Measurements from ENCODE around the gene SESN1. TPM values are rescaled to one million over a fixed set of nuclear protein-coding genes. Genes with fewer than 3 reads are reported as not detected.
A peak's percentile ranks its signal among the peaks of the same experiment; 100 is the strongest.

Gene SESN1
- total RNA-seq, 1 donor from 2014 or later: 40.8 TPM

DNA sequence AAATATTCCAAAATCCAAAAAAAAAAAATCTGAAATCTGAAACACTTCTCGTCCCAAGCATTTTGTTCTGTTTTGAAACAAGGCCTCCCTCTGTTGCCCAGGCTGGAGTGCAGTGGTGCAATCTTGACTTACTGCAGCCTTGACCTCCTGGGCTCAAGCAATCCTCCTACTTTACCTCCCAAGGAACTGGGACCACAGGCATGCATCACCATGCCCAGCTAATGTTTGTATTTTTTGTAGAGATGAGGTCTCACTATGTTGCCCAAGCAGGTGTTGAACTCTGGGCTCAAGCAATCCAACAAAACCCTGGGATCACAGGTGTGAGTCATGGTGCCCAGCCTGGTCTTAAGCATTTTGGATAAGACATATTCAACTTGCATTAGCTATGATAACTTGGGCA is 13.6 kb downstream of the SESN1 start:
- TF ChIP-seq EZH2 (IDR thresholded peaks at IDR 0.05): no peak
- TF ChIP-seq, protein P1, sequence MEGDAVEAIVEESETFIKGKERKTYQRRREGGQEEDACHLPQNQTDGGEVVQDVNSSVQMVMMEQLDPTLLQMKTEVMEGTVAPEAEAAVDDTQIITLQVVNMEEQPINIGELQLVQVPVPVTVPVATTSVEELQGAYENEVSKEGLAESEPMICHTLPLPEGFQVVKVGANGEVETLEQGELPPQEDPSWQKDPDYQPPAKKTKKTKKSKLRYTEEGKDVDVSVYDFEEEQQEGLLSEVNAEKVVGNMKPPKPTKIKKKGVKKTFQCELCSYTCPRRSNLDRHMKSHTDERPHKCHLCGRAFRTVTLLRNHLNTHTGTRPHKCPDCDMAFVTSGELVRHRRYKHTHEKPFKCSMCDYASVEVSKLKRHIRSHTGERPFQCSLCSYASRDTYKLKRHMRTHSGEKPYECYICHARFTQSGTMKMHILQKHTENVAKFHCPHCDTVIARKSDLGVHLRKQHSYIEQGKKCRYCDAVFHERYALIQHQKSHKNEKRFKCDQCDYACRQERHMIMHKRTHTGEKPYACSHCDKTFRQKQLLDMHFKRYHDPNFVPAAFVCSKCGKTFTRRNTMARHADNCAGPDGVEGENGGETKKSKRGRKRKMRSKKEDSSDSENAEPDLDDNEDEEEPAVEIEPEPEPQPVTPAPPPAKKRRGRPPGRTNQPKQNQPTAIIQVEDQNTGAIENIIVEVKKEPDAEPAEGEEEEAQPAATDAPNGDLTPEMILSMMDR (IDR thresholded peaks at IDR 0.05): no peak
- TF ChIP-seq EZH2phosphoT487 (IDR thresholded peaks at IDR 0.05): no peak
- Histone ChIP-seq H3F3A (ENCODE audit: low read depth) (no peaks in the 10 kb centered on the region), H3K27me3 (no peaks in the 10 kb centered on the region), H3K9me3 (ENCODE audit: low read depth) (no peaks in the 10 kb centered on the region), H2AFZ (replicated peaks) (no peak overlapping the region), H3K36me3 (no peaks in the 10 kb centered on the region), H3K27ac (no peak overlapping the region), H3K79me2 (ENCODE audit: low read depth) (no peaks in the 10 kb centered on the region), H3K4me3 (no peak overlapping the region), H3K9ac (no peak overlapping the region), H3K4me2 (no peak overlapping the region), H4K20me1 (ENCODE audit: low read depth) (no peaks in the 10 kb centered on the region), H3K4me1 (no peaks in the 10 kb centered on the region)
- Mint-ChIP-seq H3K9me3 (no peaks in the 10 kb centered on the region), H3K36me3 (no peaks in the 10 kb centered on the region), H3K27ac (no peak overlapping the region), H3K4me3 (no peak overlapping the region), H3K27me3 (ENCODE audit: insufficient read depth, low read depth) (no peaks in the 10 kb centered on the region), H3K4me1 (peaks cover 15% of the 10 kb centered on the region)
- no peak for DNase-seq (ENCODE audit: low spot score)

- Mint-ChIP-seq H3K4me3 (peak overlapping the region; percentile 41), H3K9me3 (no peaks in the 10 kb centered on the region), H3K27ac (peak overlapping the region; percentile 29), H3K27me3 (ENCODE audit: insufficient read depth, low read depth) (no peaks in the 10 kb centered on the region), H3K4me1 (peaks cover 15% of the 10 kb centered on the region), H3K36me3 (no peaks in the 10 kb centered on the region)
- Histone ChIP-seq H3K36me3 (no peaks in the 10 kb centered on the region), H3F3A (ENCODE audit: low read depth) (no peaks in the 10 kb centered on the region), H3K4me1 (no peaks in the 10 kb centered on the region), H3K4me3 (no peak overlapping the region), H3K27ac (no peak overlapping the region), H4K20me1 (ENCODE audit: low read depth) (no peaks in the 10 kb centered on the region), H2AFZ (replicated peaks) (no peak overlapping the region), H3K9ac (no peak overlapping the region), H3K9me3 (ENCODE audit: low read depth) (no peaks in the 10 kb centered on the region), H3K27me3 (no peaks in the 10 kb centered on the region), H3K79me2 (ENCODE audit: low read depth) (no peaks in the 10 kb centered on the region), H3K4me2 (no peak overlapping the region)
- DNase-seq (ENCODE audit: low spot score): no peak
- no peak for TF ChIP-seq EZH2phosphoT487 (IDR thresholded peaks at IDR 0.05)
Observed at GRCh38 chr6:109079981-109080380, 14.7 kb downstream of the SESN1 start.

DNA sequence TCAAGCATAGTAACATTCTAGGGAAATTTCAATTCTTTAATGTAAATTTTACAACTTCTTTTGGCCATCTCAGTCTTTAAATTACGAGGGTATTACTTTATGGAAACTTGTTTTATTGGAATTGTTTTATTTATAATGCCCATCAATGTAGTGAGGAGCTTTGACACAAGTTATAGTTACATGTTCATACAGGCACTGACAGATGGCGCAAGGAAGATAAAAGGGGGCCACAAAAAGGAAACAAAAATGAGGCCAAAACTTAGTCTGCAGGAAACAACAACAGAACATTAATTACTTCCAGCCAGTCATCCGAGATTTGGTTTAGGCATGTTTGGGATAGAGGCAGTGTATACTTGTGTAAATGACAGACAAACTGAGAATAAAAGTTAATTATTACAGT is 18.3 kb downstream of the SESN1 start:
- Histone ChIP-seq H3K9ac (no peak overlapping the region), H3K27me3 (no peaks in the 10 kb centered on the region), H3K27ac (no peak overlapping the region), H4K20me1 (ENCODE audit: low read depth) (no peaks in the 10 kb centered on the region), H3K4me3 (no peak overlapping the region), H3F3A (ENCODE audit: low read depth) (peaks cover 3% of the 10 kb centered on the region), H2AFZ (replicated peaks) (no peak overlapping the region), H3K36me3 (no peaks in the 10 kb centered on the region), H3K4me1 (no peaks in the 10 kb centered on the region), H3K9me3 (ENCODE audit: low read depth) (no peaks in the 10 kb centered on the region), H3K4me2 (no peak overlapping the region), H3K79me2 (ENCODE audit: low read depth) (no peaks in the 10 kb centered on the region)
- no peaks in the 10 kb centered on the region for H3K9me3 Mint-ChIP-seq
- TF ChIP-seq EZH2 (IDR thresholded peaks at IDR 0.05) (no peak), EZH2phosphoT487 (IDR thresholded peaks at IDR 0.05) (no peak)
- TF ChIP-seq, protein P1 (IDR thresholded peaks at IDR 0.05): no peak
- H3K4me3 Mint-ChIP-seq: no peak overlapping the region
- DNase-seq (ENCODE audit: low spot score): no peak
- no peaks in the 10 kb centered on the region for H3K27me3 Mint-ChIP-seq (ENCODE audit: insufficient read depth, low read depth)
- peaks cover 15% of the 10 kb centered on the region for H3K4me1 Mint-ChIP-seq
- no peak overlapping the region for H3K27ac Mint-ChIP-seq
- H3K36me3 Mint-ChIP-seq: no peaks in the 10 kb centered on the region

GRCh38 chr6:109075934-109076333 is 18.7 kb downstream of the SESN1 start:
- H3K9me3 ChIP-seq (ENCODE audit: low read depth): no peaks in the 10 kb centered on the region
- H3K27ac Mint-ChIP-seq: no peak overlapping the region
- H3K4me3 Mint-ChIP-seq: no peak overlapping the region
- H3K4me1 Mint-ChIP-seq: peaks cover 13% of the 10 kb centered on the region
- no peaks in the 10 kb centered on the region for H3K36me3 Mint-ChIP-seq
- no peaks in the 10 kb centered on the region for H4K20me1 ChIP-seq (ENCODE audit: low read depth)
- H3F3A ChIP-seq (ENCODE audit: low read depth): peaks cover 3% of the 10 kb centered on the region
- H3K9me3 Mint-ChIP-seq: no peaks in the 10 kb centered on the region
- no peaks in the 10 kb centered on the region for H3K4me1 ChIP-seq
- H2AFZ ChIP-seq (replicated peaks): no peak overlapping the region
- no peak overlapping the region for H3K4me2 ChIP-seq
- no peaks in the 10 kb centered on the region for H3K27me3 ChIP-seq
- no peaks in the 10 kb centered on the region for H3K36me3 ChIP-seq
- TF ChIP-seq, protein P1 (IDR thresholded peaks at IDR 0.05): no peak
- TF ChIP-seq EZH2phosphoT487 (IDR thresholded peaks at IDR 0.05): no peak
- TF ChIP-seq EZH2 (IDR thresholded peaks at IDR 0.05): no peak
- H3K27ac ChIP-seq: no peak overlapping the region
- no peak for DNase-seq (ENCODE audit: low spot score)
- H3K9ac ChIP-seq: no peak overlapping the region
- H3K4me3 ChIP-seq: no peak overlapping the region
- no peaks in the 10 kb centered on the region for H3K79me2 ChIP-seq (ENCODE audit: low read depth)
- no peaks in the 10 kb centered on the region for H3K27me3 Mint-ChIP-seq (ENCODE audit: insufficient read depth, low read depth)

All from neural progenitor cell (in vitro differentiated cells).